ENCODE results near the gene UCP2.
"Not testable (repeated sequence)": the region's sequence is repeated elsewhere in the genome, so short reads cannot be mapped to it uniquely, and the experiment has no call there.

The UCP2 gene

DNA sequence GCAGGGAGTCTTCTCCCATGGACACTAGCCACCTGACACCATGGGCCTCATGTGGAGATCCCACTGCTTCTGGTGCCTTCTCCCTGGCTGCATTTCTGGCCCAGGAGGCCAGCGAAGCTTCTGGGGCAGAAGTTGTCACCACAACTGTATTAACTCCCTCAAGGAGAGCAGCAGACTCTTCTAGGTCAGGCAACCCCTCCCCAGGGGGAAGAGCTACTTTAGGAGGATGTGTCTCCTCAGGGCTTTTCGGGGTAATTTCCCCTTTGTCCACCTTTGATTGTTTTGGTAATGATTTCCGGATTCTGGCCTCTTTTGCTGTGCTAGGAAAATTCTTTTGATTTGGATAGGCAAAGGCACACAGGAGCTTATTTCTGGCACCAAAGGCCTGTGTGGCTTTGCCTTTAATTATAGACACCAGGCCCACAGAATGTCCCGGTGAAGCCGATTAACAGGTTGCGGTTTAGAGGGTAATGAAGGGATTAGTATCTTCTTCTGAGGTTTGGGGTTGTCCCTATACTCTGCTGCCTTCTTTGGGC, 8.9 kb upstream of the UCP2 start:
- DNase-seq, result no peak

DNA sequence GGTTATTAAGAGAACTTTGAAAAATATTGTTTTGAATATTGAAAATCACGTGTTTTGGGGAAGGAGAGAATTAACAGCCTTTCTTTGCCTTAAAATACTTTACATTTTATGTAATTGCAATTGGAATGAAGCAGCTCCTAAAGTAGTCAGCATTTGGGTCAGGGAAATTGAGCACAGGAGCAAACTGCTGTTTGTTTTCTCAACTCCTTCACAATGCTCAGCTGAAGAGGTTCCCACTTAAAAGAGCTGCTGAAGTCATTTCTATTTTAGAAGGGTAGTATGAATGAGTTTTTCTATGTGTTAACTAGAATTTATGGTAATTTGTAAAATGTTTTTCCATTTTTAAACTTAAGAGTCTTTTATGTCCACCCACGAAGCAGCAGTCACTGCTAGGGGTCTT, 8.1 kb upstream of the UCP2 start:
- no peak for DNase-seq

- peak; percentile 4 for DNase-seq
These were observed 6.5 kb upstream of the UCP2 start for GRCh38 chr11:73989156-73989555.

DNA sequence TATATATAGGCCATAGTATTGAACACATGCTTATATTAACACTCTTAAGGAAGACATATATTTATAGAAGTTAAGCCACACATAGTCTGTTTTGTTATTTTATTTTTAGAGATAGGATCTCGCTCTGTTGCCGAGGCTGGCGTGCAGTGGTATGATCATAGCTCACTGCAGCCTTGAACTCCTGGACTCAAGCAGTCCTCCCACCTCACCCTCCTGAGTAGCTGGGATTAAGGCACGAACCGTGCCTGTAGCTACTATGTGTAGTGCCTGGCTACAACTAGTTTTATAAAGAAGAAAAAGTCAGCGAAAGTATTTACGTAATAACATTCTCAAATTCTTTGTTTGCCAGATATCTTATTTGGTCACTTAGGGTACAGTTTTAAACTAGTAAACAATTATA, 5.6 kb upstream of the UCP2 start:
- DNase-seq, result no peak

DNA sequence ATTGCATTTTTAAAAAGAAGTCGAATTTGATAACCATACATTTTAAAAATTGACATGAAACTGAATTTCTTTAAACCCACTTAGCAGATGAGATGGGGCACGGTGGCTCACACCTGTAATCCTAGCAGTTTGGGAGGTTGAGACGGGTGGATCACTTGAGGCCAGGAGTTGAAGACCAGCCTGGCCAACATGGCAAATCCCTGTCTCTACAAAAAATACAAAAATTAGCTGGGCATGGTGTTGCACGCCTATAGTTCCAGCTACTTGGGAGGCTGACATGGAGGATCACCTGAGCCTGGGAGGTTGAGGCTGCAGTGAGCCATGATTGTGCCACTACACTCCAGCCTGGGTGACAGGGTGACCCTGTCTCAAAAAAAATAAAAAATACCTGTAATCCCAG, 3.0 kb upstream of the UCP2 start:
- DNase-seq, result not testable (repeated sequence)

DNA sequence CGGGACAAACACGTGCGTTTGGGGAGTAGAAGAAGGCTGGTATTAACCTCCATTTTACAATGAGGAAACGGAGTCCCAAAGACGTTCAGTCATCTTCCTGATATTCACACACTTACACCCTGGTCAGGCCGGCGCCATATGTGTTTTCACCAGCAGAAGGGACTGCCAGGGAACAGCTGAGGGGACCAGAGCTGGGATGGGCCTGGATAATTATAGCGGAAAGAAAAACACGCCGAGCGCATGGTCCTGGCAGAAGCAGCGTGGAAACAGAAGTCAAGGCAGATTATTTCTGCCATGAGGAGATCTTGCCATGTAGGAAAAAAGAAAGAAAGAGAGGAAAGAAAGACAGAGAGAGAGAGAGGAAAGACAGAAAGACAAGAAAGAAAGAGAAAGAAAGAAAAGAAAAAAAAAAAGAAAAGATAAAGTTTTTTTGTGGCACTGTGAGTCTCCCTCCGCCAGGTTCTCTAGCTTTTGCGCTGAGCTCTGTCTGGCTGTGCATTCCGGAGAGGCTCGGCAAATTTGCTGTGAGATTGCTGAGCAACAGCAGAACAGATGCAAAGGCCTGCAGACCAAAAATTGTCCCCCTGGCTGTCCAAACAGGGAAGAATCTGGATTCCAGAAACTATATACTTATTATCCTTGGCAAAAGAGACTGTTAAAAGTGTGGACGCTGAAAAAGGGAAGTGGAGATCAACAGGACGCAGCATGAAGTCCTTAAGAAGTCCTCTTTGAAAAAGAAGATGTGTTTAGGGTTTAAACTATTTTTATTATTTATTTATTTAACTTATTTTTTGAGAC, 1.3 kb upstream of the UCP2 start:
- DNase-seq, result no peak

- peak; percentile 96 for DNase-seq
These were observed 522 bp upstream of the UCP2 start for GRCh38 chr11:73982990-73983740.

- no peak for DNase-seq
These were observed 1.4 kb downstream of the UCP2 start for GRCh38 chr11:73981051-73981805.

- DNase-seq, result peak; percentile 74
These were observed 2.4 kb downstream of the UCP2 start for GRCh38 chr11:73980001-73980961.

GRCh38 chr11:73978576-73979086, 4.0 kb downstream of the UCP2 start:
- no peak for DNase-seq

GRCh38 chr11:73977856-73978519, 4.7 kb downstream of the UCP2 start:
- DNase-seq, result no peak

GRCh38 chr11:73976451-73977151, 6.0 kb downstream of the UCP2 start:
- no peak for DNase-seq

DNA sequence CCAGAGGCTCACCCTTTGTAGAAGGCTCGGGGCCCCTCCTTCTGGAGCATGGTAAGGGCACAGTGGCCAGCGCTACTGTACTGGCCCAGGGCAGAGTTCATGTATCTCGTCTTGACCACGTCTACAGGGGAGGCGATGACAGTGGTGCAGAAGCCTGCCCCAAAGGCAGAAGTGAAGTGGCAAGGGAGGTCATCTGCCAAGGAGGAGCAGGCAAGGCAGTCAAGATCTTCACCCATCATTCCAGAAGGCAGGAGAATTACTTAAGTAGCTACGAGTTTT, 7.2 kb downstream of the UCP2 start:
- DNase-seq, result no peak

DNA sequence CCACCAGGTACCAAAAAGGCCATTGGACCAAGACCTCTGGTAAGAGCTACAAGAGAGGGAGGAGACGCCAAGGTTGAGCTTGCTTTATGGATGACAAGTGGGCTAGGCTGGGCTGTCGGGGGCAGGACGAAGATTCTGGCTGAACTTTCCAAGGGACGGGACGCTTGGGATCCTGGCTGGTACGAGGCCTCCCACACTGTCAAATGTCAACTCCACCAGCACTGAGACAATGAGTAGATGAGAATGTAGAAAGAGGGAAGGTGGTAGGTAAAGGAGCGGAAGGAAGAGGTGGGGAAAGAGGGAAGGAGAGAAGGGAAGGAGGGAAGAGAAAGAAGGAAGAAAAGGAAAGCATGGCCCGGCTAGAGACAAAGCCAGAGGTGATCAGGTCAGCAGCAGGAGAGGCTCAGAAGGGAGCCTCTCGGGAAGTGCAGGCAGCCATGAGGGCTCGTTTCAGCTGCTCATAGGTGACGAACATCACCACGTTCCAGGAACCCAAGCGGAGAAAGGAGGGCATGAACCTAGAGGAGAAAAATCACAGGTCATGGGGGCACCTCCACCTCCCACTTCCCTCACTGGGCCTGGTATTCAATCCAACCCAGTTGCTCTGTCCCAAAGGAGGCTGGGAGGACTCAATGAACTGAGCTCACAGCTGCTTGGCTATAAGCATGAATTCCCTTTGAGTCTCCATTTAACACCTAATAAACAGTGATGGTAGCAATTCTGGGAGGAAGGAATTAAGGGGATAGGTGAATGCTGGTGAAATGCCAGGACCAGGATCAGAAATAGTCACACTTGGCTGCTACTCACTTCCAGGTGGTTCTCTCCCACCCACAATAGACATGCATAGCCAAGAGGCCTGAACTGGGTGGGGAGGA, 7.8 kb downstream of the UCP2 start:
- DNase-seq, result no peak

GRCh38 chr11:73972620-73973449, 9.8 kb downstream of the UCP2 start:
- DNase-seq, result no peak

DNA sequence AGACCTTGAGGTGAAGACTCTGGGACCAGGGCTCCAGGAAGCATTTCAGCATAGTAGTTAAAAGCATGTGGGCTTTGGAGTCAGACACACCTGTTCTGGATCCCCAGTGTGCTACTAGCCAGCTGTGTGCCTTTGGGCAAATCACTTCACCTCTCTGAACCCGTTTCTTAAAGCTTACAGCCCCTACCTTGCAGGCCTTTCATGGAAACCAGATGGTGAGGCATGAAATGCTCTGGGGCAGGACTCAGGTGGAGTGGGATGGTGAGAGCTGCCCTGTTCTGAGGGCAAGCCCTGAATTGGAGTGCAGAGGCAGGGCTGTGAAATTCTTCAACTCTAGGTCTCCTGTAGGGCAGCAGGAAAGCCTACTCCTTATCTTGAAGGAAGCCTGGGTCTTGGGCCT, 10.5 kb downstream of the UCP2 start:
- no peak for DNase-seq

GRCh38 chr11:73971175-73971719, 11.4 kb downstream of the UCP2 start:
- no peak for DNase-seq

DNA sequence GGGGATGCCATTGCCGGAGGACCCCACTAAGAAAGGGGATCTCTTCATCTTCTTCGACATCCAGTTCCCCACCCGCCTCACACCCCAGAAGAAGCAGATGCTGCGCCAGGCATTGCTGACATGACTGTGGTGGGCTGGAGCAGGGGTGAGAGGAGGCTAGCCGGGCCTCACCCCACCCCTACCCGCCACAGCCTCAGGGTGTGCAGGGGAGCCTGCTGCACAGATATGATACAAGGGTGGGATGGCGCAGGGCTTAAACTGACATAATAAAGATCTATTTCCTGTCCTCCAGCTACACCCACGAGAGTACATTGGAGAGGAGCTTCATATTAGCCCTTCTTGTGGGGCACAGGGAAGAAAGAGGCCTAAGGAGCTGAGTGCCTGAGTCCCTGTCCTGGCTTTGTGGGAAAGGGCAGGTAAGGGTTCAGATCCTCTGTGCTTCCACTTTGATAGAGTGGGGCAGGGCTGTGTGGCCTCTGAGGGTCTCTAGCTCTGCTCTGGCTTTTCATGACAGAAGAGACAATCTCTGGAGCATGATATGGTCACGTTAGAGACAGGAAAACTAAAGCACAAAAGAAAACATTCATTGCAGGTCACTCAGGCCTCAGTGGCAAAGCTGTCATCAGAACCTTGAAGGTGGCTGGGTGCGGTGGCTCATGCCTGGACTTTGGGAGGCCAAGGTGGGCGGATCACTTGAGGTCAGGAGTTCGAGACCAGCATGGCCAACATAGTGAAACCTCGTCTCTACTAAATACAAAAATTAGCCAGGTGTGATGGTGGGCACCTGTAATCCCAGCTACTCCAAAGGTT, 12.4 kb downstream of the UCP2 start:
- DNase-seq, result no peak
